Liver (tissue), 9 donors: ENCODE results near the gene CCDC192. TPM values are rescaled to one million over a fixed set of nuclear protein-coding genes. Genes with fewer than 3 reads are reported as not detected.

ENCODE experiments used
- DNase-seq: peaks from one replicate; pipeline ENCODE4 v3.0.0-alpha.2; 2017; ENCODE audit warnings: low spot score
- H3K27ac ChIP-seq, 2 donors: one replicate each; pipeline ENCODE4 v1.7.0; 2013; ENCODE audit warnings: inconsistent platforms in 2 of 2, low read length in 2 of 2, control low read depth in 1 of 2, low read depth in 1 of 2, mild to moderate bottlenecking in 1 of 2
- H3K27me3 ChIP-seq, 4 donors: one replicate each; pipeline versions ENCODE4 v1.6.1 to v1.7.0; 2013; ENCODE audit warnings: low read length in 3 of 4, inconsistent platforms in 1 of 4, mild to moderate bottlenecking in 1 of 4, moderate library complexity in 1 of 4; ENCODE audit not compliant: control insufficient read depth in 4 of 4, insufficient read depth in 4 of 4
- H3K36me3 ChIP-seq, 4 donors: one replicate each; pipeline versions ENCODE4 v1.6.1 to v1.7.0; 2013; ENCODE audit warnings: low read length in 3 of 4, mild to moderate bottlenecking in 3 of 4, low read depth in 1 of 4, moderate library complexity in 1 of 4; ENCODE audit not compliant: control insufficient read depth in 4 of 4, insufficient read depth in 3 of 4
- H3K4me1 ChIP-seq, 4 donors: one replicate each; pipeline versions ENCODE4 v1.6.1 to v1.7.0; 2013; ENCODE audit warnings: low read length in 3 of 4, mild to moderate bottlenecking in 3 of 4, moderate library complexity in 1 of 4; ENCODE audit not compliant: control insufficient read depth in 4 of 4, insufficient read depth in 4 of 4
- H3K4me3 ChIP-seq, 3 donors: one replicate each; pipeline versions ENCODE4 v1.6.1 to v1.7.0; 2013; ENCODE audit warnings: low read length in 3 of 3, control low read depth in 1 of 3, low read depth in 1 of 3, mild to moderate bottlenecking in 1 of 3
- H3K9ac ChIP-seq, 2 donors: one replicate each; pipeline ENCODE4 v1.7.0; 2013; ENCODE audit warnings: low read length in 2 of 2, mild to moderate bottlenecking in 2 of 2, moderate library complexity in 2 of 2, control low read depth in 1 of 2, low read depth in 1 of 2
- H3K9me3 ChIP-seq, 4 donors: one replicate each; pipeline versions ENCODE4 v1.6.1 to v1.7.0; 2013; ENCODE audit warnings: low read length in 3 of 4; ENCODE audit not compliant: control insufficient read depth in 4 of 4
- ATF3 ChIP-seq: IDR thresholded peaks from 2 replicates; pipeline ENCODE4 v1.6.1; 2016; ENCODE audit warnings: antibody characterized with exemption
- CTCF ChIP-seq: fragments of 150-350 bp; IDR thresholded peaks from 2 replicates; pipeline ENCODE4 v1.5.1; 2017; ENCODE audit warnings: improper control_type of control experiment, low read depth, low read length; ENCODE audit not compliant: missing input control
- EGR1 ChIP-seq, 2 donors: IDR thresholded peaks; 2 replicates each; pipeline ENCODE4 v1.6.1; 2016 to 2018; ENCODE audit warnings: antibody characterized with exemption in 2 of 2, low read depth in 2 of 2
- FOXA1 ChIP-seq: IDR thresholded peaks from 2 replicates; pipeline ENCODE4 v1.6.1; 2016; ENCODE audit warnings: antibody characterized with exemption
- FOXA2 ChIP-seq: IDR thresholded peaks from 2 replicates; pipeline ENCODE4 v1.6.1; 2016; ENCODE audit warnings: antibody characterized with exemption
- GABPA ChIP-seq, 2 donors: IDR thresholded peaks in 1 of 2; conservative IDR thresholded peaks in 1 of 2; 2 replicates each; pipeline ENCODE4 v1.6.1; 2016; ENCODE audit warnings: antibody characterized with exemption in 2 of 2, mild to moderate bottlenecking in 1 of 2, moderate library complexity in 1 of 2
- HNF4A ChIP-seq, 2 donors: conservative IDR thresholded peaks; 2 replicates each; pipeline ENCODE4 v1.6.1; 2016; ENCODE audit warnings: antibody characterized with exemption in 2 of 2, mild to moderate bottlenecking in 2 of 2
- HNF4G ChIP-seq: IDR thresholded peaks from 2 replicates; pipeline ENCODE4 v1.6.1; 2016; ENCODE audit warnings: antibody characterized with exemption
- JUND ChIP-seq, 2 donors: IDR thresholded peaks; 2 replicates each; pipeline ENCODE4 v1.6.1; 2016; ENCODE audit warnings: antibody characterized with exemption in 2 of 2
- MAX ChIP-seq: IDR thresholded peaks from 2 replicates; pipeline ENCODE4 v1.6.1; 2016; ENCODE audit warnings: antibody characterized with exemption
- NR2F2 ChIP-seq: IDR thresholded peaks from 2 replicates; pipeline ENCODE4 v1.6.1; 2016; ENCODE audit warnings: antibody characterized with exemption
- RAD21 ChIP-seq, 2 donors: IDR thresholded peaks; 2 replicates each; pipeline ENCODE4 v1.6.1; 2016; ENCODE audit warnings: antibody characterized with exemption in 2 of 2, mild to moderate bottlenecking in 2 of 2
- REST ChIP-seq: IDR thresholded peaks from 2 replicates; pipeline ENCODE4 v1.6.1; 2016; ENCODE audit warnings: antibody characterized with exemption, mild to moderate bottlenecking
- RXRA ChIP-seq, 2 donors: IDR thresholded peaks; 2 replicates each; pipeline ENCODE4 v1.6.1; 2017 to 2018; ENCODE audit warnings: antibody characterized with exemption in 2 of 2, mild to moderate bottlenecking in 1 of 2
- SP1 ChIP-seq: IDR thresholded peaks from 2 replicates; pipeline ENCODE4 v1.6.1; 2018; ENCODE audit warnings: antibody characterized with exemption, mild to moderate bottlenecking
- TAF1 ChIP-seq: conservative IDR thresholded peaks from 2 replicates; pipeline ENCODE4 v1.6.1; 2016; ENCODE audit warnings: antibody characterized with exemption, mild to moderate bottlenecking
- YY1 ChIP-seq: IDR thresholded peaks from 2 replicates; pipeline ENCODE4 v1.6.1; 2016; ENCODE audit warnings: antibody characterized with exemption, mild to moderate bottlenecking
- ZBTB33 ChIP-seq: IDR thresholded peaks from 2 replicates; pipeline ENCODE4 v1.6.1; 2016; ENCODE audit warnings: antibody characterized with exemption
- WGBS: extraction: QIAGEN DNeasy Blood & Tissue Kit; methylation state at CpG from one replicate; pipeline ENCODE4 v1.1.7; 2013; 5-methylcytosine and 5-hydroxymethylcytosine counted together
- polyA plus RNA-seq, 2 donors: library from polyadenylated mRNA; stranded (reverse) in 1 of 2; unstranded in 1 of 2; fragments of 200-250 nt in 1 of 2; fragments of >200 nt in 1 of 2; fragmentation: Nextera tagmentation in 1 of 2; extraction: Ambion mirVana in 1 of 2; gene quantifications; one replicate each; pipeline versions ENCODE4 v1.2.1 to v1.2.3, GENCODE V29; 2013 to 2015
- total RNA-seq, 2 donors: library from RNA; depleted of rRNA; stranded (reverse); fragments of >200 nt; gene quantifications; one replicate each; pipeline ENCODE4 v1.2.3, GENCODE V29; 2014
- donor health status: healthy.
- donor health status: healthy.
- donor health status: healthy.
- donor health status: healthy.
- donor health status: healthy.

Gene CCDC192
- total and polyA plus RNA-seq, 4 donors: not detected

- TF ChIP-seq ZBTB33 (no peak), GABPA (IDR thresholded peaks at IDR 0.05 in 1 of 2, conservative IDR thresholded peaks at IDR 0.05 in 1 of 2) (no peak), FOXA2 (no peak), SP1 (no peak), RXRA (IDR thresholded peaks at IDR 0.05) (no peak), EGR1 (IDR thresholded peaks at IDR 0.05; ENCODE audit: low read depth in 2 of 2) (no peak), NR2F2 (no peak)
Measured at GRCh38 chr5:127814588-127814973, 111.4 kb downstream of the CCDC192 start (continued).

GRCh38 chr5:127820910-127821553 lies 117.8 kb downstream of the CCDC192 start:
- 58% methylated on average over 2 of the region's 2 CpGs for WGBS
- TF ChIP-seq RXRA (IDR thresholded peaks at IDR 0.05) (no peak), RAD21 (IDR thresholded peaks at IDR 0.05) (no peak), HNF4A (conservative IDR thresholded peaks at IDR 0.05) (no peak), ATF3 (no peak), MAX (no peak), HNF4G (no peak), CTCF (no peak), REST (no peak), SP1 (no peak), FOXA1 (no peak), GABPA (IDR thresholded peaks at IDR 0.05 in 1 of 2, conservative IDR thresholded peaks at IDR 0.05 in 1 of 2) (no peak), FOXA2 (no peak), TAF1 (no peak), ZBTB33 (no peak), YY1 (no peak), NR2F2 (no peak), EGR1 (IDR thresholded peaks at IDR 0.05; ENCODE audit: low read depth in 2 of 2) (no peak), JUND (IDR thresholded peaks at IDR 0.05) (no peak)
- Histone ChIP-seq H3K9me3 (no peaks in the 10 kb centered on the region), H3K36me3 (no peaks in the 10 kb centered on the region), H3K4me3 (no peak overlapping the region), H3K27me3 (no peaks in the 10 kb centered on the region), H3K4me1 (peaks cover 0 to 9% (median 4%) of the 10 kb centered on the region in 4 donors), H3K9ac (no peak overlapping the region), H3K27ac (no peak overlapping the region)
- DNase-seq: no peak
